GM19193 (cell line): ENCODE measurements around the gene ANHX.

ENCODE experiments used
- POLR2A ChIP-seq: IDR thresholded peaks from 4 replicates; pipeline ENCODE4 v1.6.1; 2011; ENCODE audit not compliant: insufficient read depth, insufficient read length; ENCODE audit errors: extremely low read depth

The ANHX gene

GRCh38 chr12:133217219-133217618 lies 18.5 kb downstream of the ANHX start:
- no peak for TF ChIP-seq POLR2A

DNA sequence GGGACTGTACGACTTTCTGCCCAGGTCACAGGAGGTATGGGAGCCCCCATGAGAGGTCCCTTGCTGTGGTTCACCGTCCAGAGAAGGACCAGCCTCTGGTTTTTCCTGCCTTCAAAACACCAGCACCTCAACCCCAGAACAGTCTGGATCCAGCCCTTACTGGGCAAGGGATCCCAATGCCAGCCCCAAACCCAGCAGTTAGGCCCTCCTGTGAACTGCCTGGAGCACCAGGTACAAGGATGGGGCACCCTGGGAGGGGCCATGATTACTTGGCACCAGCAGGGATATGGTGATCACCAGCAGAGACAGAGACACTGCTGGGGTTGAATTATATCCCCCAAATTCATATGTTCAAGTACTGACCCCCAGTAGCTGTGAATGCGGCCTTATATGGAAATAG lies 20.0 kb downstream of the ANHX start:
- no peak for TF ChIP-seq POLR2A

GRCh38 chr12:133206390-133206789 lies 29.3 kb downstream of the ANHX start:
- no peak for TF ChIP-seq POLR2A

- no peak for TF ChIP-seq POLR2A
Measured at GRCh38 chr12:133204264-133204603, 31.4 kb downstream of the ANHX start.

- TF ChIP-seq POLR2A = no peak
Measured at GRCh38 chr12:133203344-133204263, 32.1 kb downstream of the ANHX start.

DNA sequence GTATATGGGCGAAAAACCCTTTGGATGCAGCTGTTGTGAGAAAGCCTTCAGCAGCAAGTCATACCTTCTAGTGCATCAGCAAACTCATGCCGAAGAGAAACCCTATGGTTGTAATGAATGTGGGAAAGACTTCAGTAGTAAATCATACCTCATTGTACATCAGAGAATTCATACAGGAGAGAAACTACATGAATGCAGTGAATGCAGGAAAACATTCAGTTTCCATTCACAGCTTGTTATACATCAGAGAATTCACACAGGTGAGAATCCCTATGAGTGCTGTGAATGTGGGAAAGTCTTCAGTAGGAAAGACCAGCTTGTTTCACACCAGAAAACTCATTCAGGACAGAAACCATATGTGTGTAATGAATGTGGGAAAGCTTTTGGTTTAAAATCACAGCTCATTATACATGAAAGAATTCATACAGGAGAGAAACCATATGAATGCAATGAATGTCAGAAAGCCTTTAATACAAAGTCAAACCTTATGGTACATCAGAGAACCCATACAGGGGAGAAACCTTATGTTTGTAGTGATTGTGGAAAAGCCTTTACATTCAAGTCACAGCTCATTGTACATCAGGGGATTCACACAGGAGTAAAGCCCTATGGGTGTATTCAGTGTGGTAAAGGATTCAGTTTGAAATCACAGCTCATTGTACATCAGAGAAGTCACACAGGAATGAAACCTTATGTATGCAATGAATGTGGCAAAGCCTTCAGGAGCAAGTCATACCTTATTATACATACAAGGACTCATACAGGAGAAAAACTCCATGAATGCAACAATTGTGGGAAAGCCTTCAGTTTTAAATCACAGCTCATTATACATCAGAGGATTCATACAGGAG lies 33.0 kb downstream of the ANHX start:
- no peak for TF ChIP-seq POLR2A

GRCh38 chr12:133201888-133202287 lies 33.8 kb downstream of the ANHX start:
- no peak for TF ChIP-seq POLR2A

GRCh38 chr12:133192847-133193246 lies 42.8 kb downstream of the ANHX start:
- no peak for TF ChIP-seq POLR2A

DNA sequence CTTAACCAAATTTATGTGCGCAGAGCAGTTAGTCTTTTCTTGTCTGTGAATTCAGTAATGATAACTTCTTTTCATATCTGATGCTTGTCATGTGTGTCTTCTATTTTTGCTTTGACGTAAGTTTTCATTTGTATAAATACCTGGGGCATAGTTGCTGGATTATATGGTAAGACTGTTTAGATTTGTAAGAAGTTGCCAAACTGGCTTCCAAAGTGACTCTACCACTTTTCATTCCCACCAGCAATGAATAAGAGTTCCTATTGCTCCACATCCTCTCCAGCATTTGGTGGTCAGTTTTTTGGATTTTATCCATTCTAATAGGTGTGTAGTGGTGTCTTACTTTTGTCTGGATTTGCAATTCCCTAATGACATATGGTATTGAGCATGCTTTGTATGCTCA lies 45.5 kb downstream of the ANHX start:
- TF ChIP-seq POLR2A = no peak

DNA sequence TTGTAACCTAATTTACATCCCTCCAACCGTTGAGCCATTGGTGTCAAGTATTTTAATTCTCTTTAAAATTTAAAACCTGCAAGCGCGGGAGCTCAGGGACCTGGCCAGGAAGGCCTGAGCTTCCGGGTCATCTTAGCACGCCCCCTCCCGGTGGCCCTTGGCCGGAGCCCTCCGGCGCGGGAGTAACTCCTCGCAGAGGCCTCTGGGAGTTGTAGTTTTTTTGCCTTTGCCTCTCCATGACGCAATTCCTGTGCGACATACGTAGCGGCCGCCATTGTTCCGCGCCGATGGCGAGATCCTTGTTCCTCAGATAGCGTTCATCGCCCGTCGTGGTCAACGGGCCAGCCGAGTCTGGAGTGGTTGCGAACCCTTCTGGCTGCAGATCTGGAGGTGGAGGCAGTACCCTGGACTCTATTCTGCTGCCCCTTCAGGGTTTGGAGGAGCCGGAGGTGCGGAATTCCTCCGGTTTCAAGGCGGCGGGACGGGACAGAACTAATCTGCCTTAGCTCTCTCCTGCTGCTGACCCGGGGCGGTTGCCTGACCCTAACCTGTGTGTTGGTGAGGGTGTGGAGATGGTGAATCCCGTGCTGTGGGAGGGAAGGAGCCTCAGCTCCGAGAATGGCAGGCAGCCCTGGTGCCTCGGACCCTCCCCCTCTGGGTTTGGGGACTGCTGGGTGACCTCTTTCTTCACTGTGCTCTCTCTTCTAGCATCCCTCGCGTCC lies 54.3 kb downstream of the ANHX start, which contains the start of gene ZNF268:
Gene ZNF268, plus strand, starts transcription at position 258 of the 722 bp plus-strand sequence. CDS start 503 bp downstream, outside the sequence.
- TF ChIP-seq POLR2A = peak; percentile 89

GRCh38 chr12:133180669-133181068 lies 55.0 kb downstream of the ANHX start:
- no peak for TF ChIP-seq POLR2A

DNA sequence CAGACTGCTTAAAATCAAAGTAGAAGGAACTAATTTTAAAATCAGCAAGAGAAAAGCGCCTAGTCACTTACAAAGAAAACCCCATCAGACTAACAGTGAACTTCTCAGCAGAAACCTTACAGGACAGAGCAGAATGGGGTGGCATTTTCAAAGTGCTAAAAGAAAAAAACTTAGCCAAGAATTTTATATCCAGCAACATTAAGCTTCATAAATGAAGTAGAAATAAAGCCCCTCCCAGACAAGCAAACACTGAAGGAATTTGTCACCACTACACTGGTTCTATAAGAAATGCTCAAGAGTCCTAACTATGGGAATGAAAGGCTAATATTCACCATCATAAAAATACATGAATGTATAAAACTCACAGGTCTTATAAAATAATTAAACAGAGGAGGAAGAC lies 60.8 kb downstream of the ANHX start:
- no peak for TF ChIP-seq POLR2A

- TF ChIP-seq POLR2A = no peak
Measured at GRCh38 chr12:133172491-133172890, 63.2 kb downstream of the ANHX start.
